Left ventricle myocardium inferior (tissue), 1 donor: ENCODE data around the gene KRT80. TPM values are rescaled to one million over a fixed set of nuclear protein-coding genes. Genes with fewer than 3 reads are reported as not detected.

Experiments used
- DNase-seq: peaks from one replicate; pipeline ENCODE4 v3.0.0-alpha.2; 2020
- H3K27ac ChIP-seq: fragments of 200-600 bp; replicated peaks from 2 replicates; pipeline ENCODE4 v1.8.0; 2021
- H3K27me3 ChIP-seq: fragments of 200-600 bp; 2 replicates; pipeline ENCODE4 v1.8.0; 2021; ENCODE audit warnings: low read depth
- H3K36me3 ChIP-seq: fragments of 200-600 bp; 2 replicates; pipeline ENCODE4 v1.8.0; 2021
- H3K4me1 ChIP-seq: fragments of 200-600 bp; 2 replicates; pipeline ENCODE4 v1.8.0; 2021
- H3K4me3 ChIP-seq: fragments of 200-600 bp; 2 replicates; pipeline ENCODE4 v1.8.0; 2021; ENCODE audit warnings: mild to moderate bottlenecking, moderate library complexity
- H3K9me3 ChIP-seq: fragments of 200-600 bp; replicated peaks from 2 replicates; pipeline ENCODE4 v1.8.0; 2021
- CTCF ChIP-seq: fragments of 200-600 bp; IDR thresholded peaks from 2 replicates; pipeline ENCODE4 v1.8.0; 2021; ENCODE audit warnings: antibody characterized with exemption, mild to moderate bottlenecking, borderline replicate concordance
- intact Hi-C: fragments of 100-400 bp; cut with micrococcal nuclease; formaldehyde crosslinking; loops from one replicate; pipeline ENCODE4 v1.11.0; 2022
- total RNA-seq: library from RNA; stranded (reverse); fragmentation: NEBNext Ultra II Directional; extraction: Animal tissue kit (Norgen Biotek cat#: 25700); gene quantifications from one replicate; pipeline ENCODE4 v1.2.1, GENCODE V29; 2021
- donor health status: DM: no; HTN: yes; CAD: no; lungs with severe emphysema.

Gene KRT80
- total RNA-seq, 1 donor from 2014 or later: not detected

DNA sequence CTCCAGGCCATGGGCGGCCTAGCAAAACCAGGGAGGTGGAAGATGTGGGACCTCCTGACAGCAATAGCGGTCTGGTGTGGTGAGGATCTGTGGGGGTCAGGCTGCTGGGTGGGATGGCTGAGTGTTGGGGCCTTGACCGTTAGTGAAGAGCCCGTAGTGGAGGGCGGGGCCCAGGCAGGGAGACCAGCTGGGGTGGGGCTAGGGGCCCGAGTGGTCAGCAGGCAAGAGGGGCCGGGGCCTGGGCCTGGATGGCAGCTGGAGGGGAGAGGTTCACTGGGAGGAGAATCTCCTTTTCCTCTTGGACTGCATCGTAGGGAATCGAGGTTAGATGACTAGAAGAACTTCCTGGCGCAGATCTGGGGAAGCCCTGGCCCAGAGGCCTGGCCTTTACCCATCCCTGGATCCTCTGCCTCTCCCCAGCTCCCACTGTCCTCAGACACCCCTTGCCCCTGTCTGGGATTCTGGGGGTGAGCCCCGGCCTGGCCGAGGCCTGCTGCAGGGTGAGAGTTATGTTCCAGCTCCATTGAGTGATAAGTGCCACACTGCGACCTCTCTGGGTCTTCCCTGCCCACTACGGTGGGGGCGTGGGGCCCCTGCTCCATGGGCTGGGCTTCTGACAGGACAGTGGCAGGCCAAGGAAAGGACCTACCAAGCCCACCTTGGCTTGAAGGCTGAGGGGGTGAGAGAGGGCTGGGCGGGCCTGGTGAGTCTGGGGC is 47.1 kb downstream of the KRT80 start:
- H3K4me3 ChIP-seq: no peak overlapping the region
- H3K4me1 ChIP-seq: peaks cover 36% of the 10 kb centered on the region
- H3K27me3 ChIP-seq: no peaks in the 10 kb centered on the region
- intact Hi-C loops: no loop called here
- no peaks in the 10 kb centered on the region for H3K36me3 ChIP-seq
- H3K9me3 ChIP-seq: no peaks in the 10 kb centered on the region
- no peak for TF ChIP-seq CTCF
- DNase-seq: no peak
- H3K27ac ChIP-seq: no peak overlapping the region

- no peak for DNase-seq
- no peak for TF ChIP-seq CTCF
- H3K36me3 ChIP-seq: no peaks in the 10 kb centered on the region
- H3K4me1 ChIP-seq: peaks cover 13% of the 10 kb centered on the region
- H3K4me3 ChIP-seq: no peak overlapping the region
- H3K27ac ChIP-seq: no peak overlapping the region
- peaks cover 12% of the 10 kb centered on the region for H3K27me3 ChIP-seq
- intact Hi-C loops: no loop called here
- no peaks in the 10 kb centered on the region for H3K9me3 ChIP-seq
Measured at GRCh38 chr12:52142431-52142830, 49.4 kb downstream of the KRT80 start.

GRCh38 chr12:52141875-52142274 is 49.9 kb downstream of the KRT80 start:
- H3K27me3 ChIP-seq: peaks cover 12% of the 10 kb centered on the region
- intact Hi-C loops: no loop called here
- H3K4me1 ChIP-seq: peaks cover 8% of the 10 kb centered on the region
- DNase-seq: no peak
- H3K9me3 ChIP-seq: no peaks in the 10 kb centered on the region
- no peak for TF ChIP-seq CTCF
- H3K4me3 ChIP-seq: no peak overlapping the region
- no peaks in the 10 kb centered on the region for H3K36me3 ChIP-seq
- H3K27ac ChIP-seq: no peak overlapping the region

- intact Hi-C loops: no loop called here
- H3K4me1 ChIP-seq: peaks cover 2% of the 10 kb centered on the region
- no peak for TF ChIP-seq CTCF
- no peaks in the 10 kb centered on the region for H3K9me3 ChIP-seq
- no peak for DNase-seq
- H3K27ac ChIP-seq: no peak overlapping the region
- no peak overlapping the region for H3K4me3 ChIP-seq
- H3K27me3 ChIP-seq: peaks cover 16% of the 10 kb centered on the region
- no peaks in the 10 kb centered on the region for H3K36me3 ChIP-seq
Measured at GRCh38 chr12:52141306-52141705, 50.5 kb downstream of the KRT80 start.

- intact Hi-C loops: no loop called here
- no peak for DNase-seq
- H3K4me3 ChIP-seq: no peak overlapping the region
- peak; percentile 73 for TF ChIP-seq CTCF
- no peak overlapping the region for H3K27ac ChIP-seq
- no peaks in the 10 kb centered on the region for H3K4me1 ChIP-seq
- H3K27me3 ChIP-seq: peaks cover 16% of the 10 kb centered on the region
- H3K36me3 ChIP-seq: no peaks in the 10 kb centered on the region
- no peaks in the 10 kb centered on the region for H3K9me3 ChIP-seq
Measured at GRCh38 chr12:52139579-52140062, 52.2 kb downstream of the KRT80 start.
